ENCODE results near the gene CD99L2. TPM values are rescaled to one million over a fixed set of nuclear protein-coding genes. Genes with fewer than 3 reads are reported as not detected.

CD99L2 gene
- total RNA-seq, 1 donor from 2014 or later: 23.8 TPM

DNA sequence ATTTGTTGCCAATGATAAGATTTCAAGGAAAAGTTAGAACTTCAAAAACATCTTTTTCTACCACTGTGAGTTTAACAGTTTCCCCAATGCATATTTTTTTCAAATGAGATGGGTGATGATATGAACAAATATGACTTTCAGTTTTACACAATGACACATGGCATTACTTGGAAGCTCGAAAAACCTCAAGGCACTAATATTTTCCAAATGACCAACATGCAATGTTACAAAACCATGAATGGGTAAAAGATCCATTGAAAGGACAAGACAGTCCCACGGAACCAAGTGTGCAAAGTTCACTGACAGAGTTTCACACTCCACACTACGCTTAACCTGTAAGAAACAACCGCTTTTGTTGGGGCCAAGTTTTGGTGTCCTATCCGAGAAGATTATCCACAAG lies 84.5 kb downstream of the CD99L2 start:
- no peaks in the 10 kb centered on the region for H3K36me3 ChIP-seq
- no peak overlapping the region for H3K27ac ChIP-seq
- H3K4me3 ChIP-seq: no peak overlapping the region
- no peak for DNase-seq (ENCODE audit: extremely low spot score in 2 of 2)
- intact Hi-C loops (cut with DNase I): no loop called here
- no peaks in the 10 kb centered on the region for H3K9me3 ChIP-seq
- TF ChIP-seq, protein P1, sequence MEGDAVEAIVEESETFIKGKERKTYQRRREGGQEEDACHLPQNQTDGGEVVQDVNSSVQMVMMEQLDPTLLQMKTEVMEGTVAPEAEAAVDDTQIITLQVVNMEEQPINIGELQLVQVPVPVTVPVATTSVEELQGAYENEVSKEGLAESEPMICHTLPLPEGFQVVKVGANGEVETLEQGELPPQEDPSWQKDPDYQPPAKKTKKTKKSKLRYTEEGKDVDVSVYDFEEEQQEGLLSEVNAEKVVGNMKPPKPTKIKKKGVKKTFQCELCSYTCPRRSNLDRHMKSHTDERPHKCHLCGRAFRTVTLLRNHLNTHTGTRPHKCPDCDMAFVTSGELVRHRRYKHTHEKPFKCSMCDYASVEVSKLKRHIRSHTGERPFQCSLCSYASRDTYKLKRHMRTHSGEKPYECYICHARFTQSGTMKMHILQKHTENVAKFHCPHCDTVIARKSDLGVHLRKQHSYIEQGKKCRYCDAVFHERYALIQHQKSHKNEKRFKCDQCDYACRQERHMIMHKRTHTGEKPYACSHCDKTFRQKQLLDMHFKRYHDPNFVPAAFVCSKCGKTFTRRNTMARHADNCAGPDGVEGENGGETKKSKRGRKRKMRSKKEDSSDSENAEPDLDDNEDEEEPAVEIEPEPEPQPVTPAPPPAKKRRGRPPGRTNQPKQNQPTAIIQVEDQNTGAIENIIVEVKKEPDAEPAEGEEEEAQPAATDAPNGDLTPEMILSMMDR (IDR thresholded peaks at IDR 0.05): no peak
- no peak for TF ChIP-seq POLR2A (IDR thresholded peaks at IDR 0.05)
- no peak for TF ChIP-seq POLR2AphosphoS5 (IDR thresholded peaks at IDR 0.05; ENCODE audit: insufficient read depth in 1 of 2, low read depth in 1 of 2)
- no peaks in the 10 kb centered on the region for H3K4me1 ChIP-seq
- H3K27me3 ChIP-seq: no peaks in the 10 kb centered on the region

DNA sequence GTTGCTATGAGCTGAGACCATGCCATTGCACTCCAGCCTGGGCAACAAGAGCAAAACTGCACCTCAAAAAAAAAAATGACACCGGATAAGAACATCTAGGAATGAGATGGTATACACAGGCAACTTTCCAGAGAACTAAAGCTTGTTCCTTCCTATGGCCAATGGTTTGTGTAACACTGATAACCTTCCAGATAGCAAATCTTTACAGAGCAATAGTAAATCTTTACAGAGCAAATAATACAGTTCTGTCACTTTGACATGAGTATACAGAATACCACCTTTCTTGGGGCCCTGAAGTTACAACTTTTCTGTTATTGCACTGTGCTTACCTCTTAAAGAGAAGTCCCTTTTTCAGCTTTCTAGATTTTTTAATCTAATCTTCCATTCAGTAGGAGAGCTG lies 91.6 kb downstream of the CD99L2 start:
- no peak for DNase-seq (ENCODE audit: extremely low spot score in 2 of 2)
- Histone ChIP-seq H3K9me3 (no peaks in the 10 kb centered on the region), H3K4me1 (no peaks in the 10 kb centered on the region), H3K36me3 (no peaks in the 10 kb centered on the region), H3K4me3 (no peak overlapping the region), H3K27me3 (no peaks in the 10 kb centered on the region), H3K27ac (no peak overlapping the region)
- intact Hi-C loops (cut with DNase I): no loop called here
- no peak for TF ChIP-seq POLR2A (IDR thresholded peaks at IDR 0.05)
- TF ChIP-seq, protein P1 (IDR thresholded peaks at IDR 0.05): no peak
- no peak for TF ChIP-seq POLR2AphosphoS5 (IDR thresholded peaks at IDR 0.05; ENCODE audit: insufficient read depth in 1 of 2, low read depth in 1 of 2)

DNA sequence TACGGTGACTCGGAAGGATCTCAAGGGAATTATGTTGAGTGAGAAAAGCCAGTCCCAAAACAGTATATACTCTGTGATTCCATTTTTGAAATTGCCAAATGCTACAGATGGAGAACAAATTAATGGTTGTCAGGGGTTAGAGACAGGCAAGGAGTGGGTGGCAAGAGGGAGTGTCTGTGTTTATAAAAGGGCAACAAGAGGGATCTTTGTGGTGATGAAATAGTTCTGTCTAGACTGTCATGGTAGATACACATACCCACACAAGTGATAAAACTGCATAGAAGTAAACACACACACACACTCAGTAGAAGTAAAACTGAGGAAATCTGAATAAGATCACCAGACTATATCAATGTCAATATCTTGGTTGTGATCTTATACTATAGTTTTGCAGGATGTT lies 92.7 kb downstream of the CD99L2 start:
- Histone ChIP-seq H3K4me3 (no peak overlapping the region), H3K9me3 (no peaks in the 10 kb centered on the region), H3K36me3 (no peaks in the 10 kb centered on the region), H3K4me1 (no peaks in the 10 kb centered on the region), H3K27me3 (no peaks in the 10 kb centered on the region), H3K27ac (no peak overlapping the region)
- intact Hi-C loops (cut with DNase I): no loop called here
- TF ChIP-seq, protein P1 (IDR thresholded peaks at IDR 0.05): no peak
- TF ChIP-seq POLR2AphosphoS5 (IDR thresholded peaks at IDR 0.05; ENCODE audit: insufficient read depth in 1 of 2, low read depth in 1 of 2) (no peak), POLR2A (IDR thresholded peaks at IDR 0.05) (no peak)
- no peak for DNase-seq (ENCODE audit: extremely low spot score in 2 of 2)

DNA sequence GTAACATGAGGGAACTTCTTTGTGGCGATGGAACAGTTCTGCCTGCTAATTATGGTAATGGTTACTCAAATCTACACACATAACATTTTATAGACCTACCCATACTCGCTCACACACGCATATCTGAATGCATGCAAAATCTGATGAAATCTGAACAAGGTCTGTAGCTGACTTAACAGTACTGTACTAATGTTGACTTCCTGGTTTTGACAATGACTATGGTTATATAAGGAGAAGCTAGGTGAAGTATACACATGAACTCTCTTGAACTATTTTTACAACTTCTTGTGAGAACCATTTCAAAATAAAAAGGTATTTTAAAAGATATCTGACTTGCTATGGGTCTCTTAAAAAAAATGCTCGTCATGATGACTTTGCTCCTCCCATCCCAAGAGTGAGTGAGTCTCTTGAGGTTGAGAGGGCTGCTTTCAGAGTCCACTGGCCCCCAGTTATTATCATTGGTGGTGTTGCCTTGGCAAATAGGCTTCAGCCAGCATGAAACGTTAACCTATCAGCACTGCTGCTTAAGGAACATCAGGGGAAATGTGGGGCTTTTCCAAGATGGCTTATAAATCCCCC lies 105.4 kb downstream of the CD99L2 start:
- Histone ChIP-seq H3K9me3 (no peaks in the 10 kb centered on the region), H3K4me1 (no peaks in the 10 kb centered on the region), H3K36me3 (peaks cover 0 to 3% of the 10 kb centered on the region in 2 donors), H3K27ac (no peak overlapping the region), H3K27me3 (no peaks in the 10 kb centered on the region), H3K4me3 (no peak overlapping the region)
- DNase-seq (ENCODE audit: extremely low spot score in 2 of 2): no peak
- intact Hi-C loops (cut with DNase I): no loop called here
- TF ChIP-seq POLR2A (IDR thresholded peaks at IDR 0.05): no peak
- TF ChIP-seq, protein P1 (IDR thresholded peaks at IDR 0.05): no peak
- no peak for TF ChIP-seq POLR2AphosphoS5 (IDR thresholded peaks at IDR 0.05; ENCODE audit: insufficient read depth in 1 of 2, low read depth in 1 of 2)

DNA sequence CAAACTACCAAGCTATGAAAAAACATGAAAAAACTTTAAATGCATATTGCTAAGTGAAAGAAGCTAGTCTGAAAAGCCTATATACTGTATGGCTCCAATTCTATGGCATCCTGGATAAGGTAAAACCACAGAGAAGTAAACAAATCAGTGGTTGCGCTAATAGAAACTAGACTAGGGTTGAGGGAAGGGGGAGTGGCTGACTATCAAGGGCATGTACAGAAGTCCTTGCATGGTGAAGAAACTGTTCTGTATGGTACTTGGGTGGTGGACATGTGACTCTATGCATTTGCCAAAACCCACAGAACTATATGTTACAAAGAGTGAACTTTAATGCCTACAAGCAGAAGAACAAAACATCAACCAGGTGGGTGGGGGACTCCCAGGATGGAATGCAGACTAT lies 108.4 kb downstream of the CD99L2 start:
- TF ChIP-seq, protein P1 (IDR thresholded peaks at IDR 0.05): no peak
- TF ChIP-seq POLR2AphosphoS5 (IDR thresholded peaks at IDR 0.05; ENCODE audit: insufficient read depth in 1 of 2, low read depth in 1 of 2): no peak
- no peak for TF ChIP-seq POLR2A (IDR thresholded peaks at IDR 0.05)
- intact Hi-C loops (cut with DNase I): no loop called here

More for the DNA sequence above, 108.4 kb downstream of the CD99L2 start:
- Histone ChIP-seq H3K4me3 (no peak overlapping the region), H3K27me3 (no peaks in the 10 kb centered on the region), H3K27ac (no peak overlapping the region), H3K36me3 (peaks cover 0 to under 1% of the 10 kb centered on the region in 2 donors), H3K9me3 (no peaks in the 10 kb centered on the region), H3K4me1 (no peaks in the 10 kb centered on the region)
- no peak for DNase-seq (ENCODE audit: extremely low spot score in 2 of 2)
